ENCODE measurements around the gene ZNF778.
"Not testable (repeated sequence)": the region's sequence is repeated elsewhere in the genome, so short reads cannot be mapped to it uniquely, and the experiment has no call there.

The ZNF778 gene

DNA sequence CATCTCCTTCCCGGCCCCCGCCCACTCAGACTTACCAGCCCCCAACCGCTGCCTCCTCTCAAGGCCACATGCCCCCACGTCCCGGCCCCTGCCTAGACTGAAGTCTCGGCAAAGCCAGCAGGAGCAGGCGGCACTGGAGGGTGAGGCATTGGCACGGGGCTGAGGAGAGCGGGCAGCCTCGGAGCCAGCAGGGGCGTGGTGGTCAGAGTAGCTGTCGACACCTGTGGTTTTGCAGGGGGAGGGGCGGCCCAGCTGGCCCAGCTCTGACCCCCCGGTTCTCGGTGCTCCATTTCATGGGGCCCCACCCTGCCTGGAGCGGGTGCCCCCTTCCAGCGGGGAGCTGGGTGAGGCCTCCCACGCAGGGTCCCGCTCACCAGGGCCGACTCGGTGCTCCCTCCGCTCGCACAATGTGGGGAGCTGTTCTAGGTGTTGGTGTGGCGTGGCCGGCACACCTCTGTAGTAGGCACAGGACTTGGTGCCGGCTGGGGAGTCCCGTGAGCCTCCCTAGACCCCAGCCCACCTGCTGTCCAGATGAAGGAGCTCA is 41.3 kb upstream of the ZNF778 start:
- Mint-ChIP-seq H3K4me3 (no peak overlapping the region), H3K27me3 (no peaks in the 10 kb centered on the region), H3K4me1 (ENCODE audit: low read depth) (peaks cover 2% of the 10 kb centered on the region), H3K9me3 (ENCODE audit: low read depth) (no peaks in the 10 kb centered on the region), H3K27ac (no peak overlapping the region), H3K36me3 (no peaks in the 10 kb centered on the region)

- Mint-ChIP-seq H3K27ac (no peak overlapping the region), H3K4me3 (no peak overlapping the region), H3K27me3 (no peaks in the 10 kb centered on the region), H3K36me3 (no peaks in the 10 kb centered on the region), H3K4me1 (ENCODE audit: low read depth) (peaks cover 5% of the 10 kb centered on the region), H3K9me3 (ENCODE audit: low read depth) (no peaks in the 10 kb centered on the region)
Observed at GRCh38 chr16:89176717-89177116, 40.8 kb upstream of the ZNF778 start.

GRCh38 chr16:89177501-89177900 is 40.0 kb upstream of the ZNF778 start:
- H3K4me3 Mint-ChIP-seq: no peak overlapping the region
- H3K36me3 Mint-ChIP-seq: no peaks in the 10 kb centered on the region
- no peaks in the 10 kb centered on the region for H3K9me3 Mint-ChIP-seq (ENCODE audit: low read depth)
- H3K4me1 Mint-ChIP-seq (ENCODE audit: low read depth): peaks cover 7% of the 10 kb centered on the region
- H3K27ac Mint-ChIP-seq: no peak overlapping the region
- H3K27me3 Mint-ChIP-seq: no peaks in the 10 kb centered on the region

DNA sequence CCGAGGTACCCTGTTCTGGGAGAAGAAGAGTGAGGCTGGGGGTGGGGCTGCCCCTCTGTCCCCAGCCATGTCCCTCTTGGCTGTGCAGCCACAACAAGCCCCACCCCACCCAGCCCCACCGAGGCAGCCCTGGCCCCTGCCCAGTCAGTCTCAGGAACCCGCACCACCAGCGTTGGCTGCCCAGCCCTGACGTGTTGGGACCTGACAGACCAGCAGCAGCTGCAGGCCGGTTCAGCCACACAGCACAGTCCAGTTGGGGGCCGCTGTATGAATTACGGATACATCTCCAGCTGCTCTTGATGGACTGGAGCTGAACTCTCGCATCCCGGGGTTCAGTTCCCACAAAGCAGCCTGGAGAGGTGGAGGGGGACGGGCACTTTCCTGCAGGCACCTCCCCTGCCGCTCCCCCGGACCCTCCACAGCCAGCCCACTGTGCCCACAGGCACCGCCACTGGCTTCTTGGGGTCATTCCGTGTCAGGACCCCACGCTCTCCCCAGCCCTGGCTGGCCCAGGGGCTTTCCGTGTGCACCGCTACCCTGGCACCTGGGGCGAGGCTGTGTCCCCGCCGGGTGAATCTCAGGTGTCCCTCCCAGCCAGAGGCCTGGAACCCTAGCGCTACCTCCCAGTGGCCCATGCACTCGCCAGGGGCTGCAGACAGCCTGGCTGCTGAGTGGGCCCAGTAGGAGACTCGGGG is 38.9 kb upstream of the ZNF778 start:
- H3K27ac Mint-ChIP-seq: no peak overlapping the region
- no peaks in the 10 kb centered on the region for H3K27me3 Mint-ChIP-seq
- no peaks in the 10 kb centered on the region for H3K9me3 Mint-ChIP-seq (ENCODE audit: low read depth)
- no peaks in the 10 kb centered on the region for H3K36me3 Mint-ChIP-seq
- H3K4me3 Mint-ChIP-seq: no peak overlapping the region
- H3K4me1 Mint-ChIP-seq (ENCODE audit: low read depth): peaks cover 9% of the 10 kb centered on the region

DNA sequence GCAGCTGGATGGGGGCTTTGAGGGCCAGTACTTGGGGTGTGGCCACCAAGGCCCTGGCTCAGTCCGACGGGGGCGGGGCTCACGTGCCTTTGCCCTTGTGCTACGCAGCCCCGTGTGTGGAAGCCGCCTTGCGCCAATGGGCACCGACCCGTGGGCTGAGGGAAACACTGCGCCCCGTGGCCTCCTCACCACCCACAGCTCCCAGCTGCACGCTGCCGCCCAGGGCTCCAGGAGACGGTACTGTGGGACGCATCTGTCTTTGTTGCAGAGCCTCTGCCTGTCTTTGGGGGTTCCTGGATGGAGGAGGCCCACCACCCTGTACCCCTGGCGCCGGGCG is 38.4 kb upstream of the ZNF778 start:
- Mint-ChIP-seq H3K9me3 (ENCODE audit: low read depth) (no peaks in the 10 kb centered on the region), H3K27me3 (no peaks in the 10 kb centered on the region), H3K27ac (no peak overlapping the region), H3K36me3 (no peaks in the 10 kb centered on the region), H3K4me3 (no peak overlapping the region), H3K4me1 (ENCODE audit: low read depth) (peaks cover 9% of the 10 kb centered on the region)

DNA sequence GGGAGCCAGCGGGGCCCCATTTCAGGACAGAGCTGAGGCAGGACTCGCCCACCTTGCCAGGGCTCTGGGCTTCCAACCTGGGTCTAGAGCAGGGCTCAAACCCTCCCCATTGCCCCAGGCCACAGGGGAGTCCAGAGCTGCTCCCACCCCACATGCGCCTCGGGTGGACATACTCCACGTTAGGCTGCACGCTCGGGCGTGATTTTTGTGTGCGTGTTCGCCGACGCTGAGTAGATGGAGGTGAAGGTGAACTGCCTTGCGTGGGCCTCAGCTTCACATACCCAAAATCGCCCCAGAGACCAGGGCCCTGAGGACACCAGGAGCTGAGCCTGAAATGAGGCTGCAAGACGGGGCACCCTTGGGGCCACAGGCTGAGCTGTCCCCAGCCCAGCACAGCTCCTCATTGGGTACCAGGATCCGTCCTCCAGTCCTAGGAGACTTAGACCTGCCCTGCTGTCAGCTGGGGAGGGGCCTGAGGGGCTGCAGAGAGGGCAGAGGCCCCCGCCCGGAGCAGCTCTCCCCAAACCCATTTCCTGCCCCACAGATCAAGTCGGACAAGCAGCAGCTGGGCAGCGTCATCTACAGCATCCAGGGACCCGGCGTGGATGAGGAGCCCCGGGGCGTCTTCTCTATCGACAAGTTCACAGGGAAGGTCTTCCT is 37.7 kb upstream of the ZNF778 start:
- Mint-ChIP-seq H3K36me3 (no peaks in the 10 kb centered on the region), H3K4me3 (no peak overlapping the region), H3K4me1 (ENCODE audit: low read depth) (peaks cover 9% of the 10 kb centered on the region), H3K9me3 (ENCODE audit: low read depth) (no peaks in the 10 kb centered on the region), H3K27me3 (no peaks in the 10 kb centered on the region), H3K27ac (no peak overlapping the region)

GRCh38 chr16:89183463-89183862 is 34.0 kb upstream of the ZNF778 start:
- Mint-ChIP-seq H3K4me1 (ENCODE audit: low read depth) (peaks cover 9% of the 10 kb centered on the region), H3K36me3 (no peaks in the 10 kb centered on the region), H3K9me3 (ENCODE audit: low read depth) (no peaks in the 10 kb centered on the region), H3K27ac (no peak overlapping the region), H3K4me3 (no peak overlapping the region), H3K27me3 (no peaks in the 10 kb centered on the region)

- H3K36me3 Mint-ChIP-seq: no peaks in the 10 kb centered on the region
- H3K27ac Mint-ChIP-seq: no peak overlapping the region
- no peaks in the 10 kb centered on the region for H3K9me3 Mint-ChIP-seq (ENCODE audit: low read depth)
- no peaks in the 10 kb centered on the region for H3K27me3 Mint-ChIP-seq
- H3K4me1 Mint-ChIP-seq (ENCODE audit: low read depth): peaks cover 9% of the 10 kb centered on the region
- no peak overlapping the region for H3K4me3 Mint-ChIP-seq
Observed at GRCh38 chr16:89183975-89184676, 33.4 kb upstream of the ZNF778 start.

- no peak overlapping the region for H3K4me3 Mint-ChIP-seq
- H3K27ac Mint-ChIP-seq: no peak overlapping the region
- H3K27me3 Mint-ChIP-seq: no peaks in the 10 kb centered on the region
- no peaks in the 10 kb centered on the region for H3K36me3 Mint-ChIP-seq
- no peaks in the 10 kb centered on the region for H3K9me3 Mint-ChIP-seq (ENCODE audit: low read depth)
- H3K4me1 Mint-ChIP-seq (ENCODE audit: low read depth): peaks cover 9% of the 10 kb centered on the region
Observed at GRCh38 chr16:89184677-89184932, 32.9 kb upstream of the ZNF778 start.

- Mint-ChIP-seq H3K9me3 (ENCODE audit: low read depth) (no peaks in the 10 kb centered on the region), H3K27me3 (no peaks in the 10 kb centered on the region), H3K27ac (no peak overlapping the region), H3K4me3 (no peak overlapping the region), H3K4me1 (ENCODE audit: low read depth) (peaks cover 9% of the 10 kb centered on the region), H3K36me3 (no peaks in the 10 kb centered on the region)
Observed at GRCh38 chr16:89184933-89185794, 32.3 kb upstream of the ZNF778 start.

DNA sequence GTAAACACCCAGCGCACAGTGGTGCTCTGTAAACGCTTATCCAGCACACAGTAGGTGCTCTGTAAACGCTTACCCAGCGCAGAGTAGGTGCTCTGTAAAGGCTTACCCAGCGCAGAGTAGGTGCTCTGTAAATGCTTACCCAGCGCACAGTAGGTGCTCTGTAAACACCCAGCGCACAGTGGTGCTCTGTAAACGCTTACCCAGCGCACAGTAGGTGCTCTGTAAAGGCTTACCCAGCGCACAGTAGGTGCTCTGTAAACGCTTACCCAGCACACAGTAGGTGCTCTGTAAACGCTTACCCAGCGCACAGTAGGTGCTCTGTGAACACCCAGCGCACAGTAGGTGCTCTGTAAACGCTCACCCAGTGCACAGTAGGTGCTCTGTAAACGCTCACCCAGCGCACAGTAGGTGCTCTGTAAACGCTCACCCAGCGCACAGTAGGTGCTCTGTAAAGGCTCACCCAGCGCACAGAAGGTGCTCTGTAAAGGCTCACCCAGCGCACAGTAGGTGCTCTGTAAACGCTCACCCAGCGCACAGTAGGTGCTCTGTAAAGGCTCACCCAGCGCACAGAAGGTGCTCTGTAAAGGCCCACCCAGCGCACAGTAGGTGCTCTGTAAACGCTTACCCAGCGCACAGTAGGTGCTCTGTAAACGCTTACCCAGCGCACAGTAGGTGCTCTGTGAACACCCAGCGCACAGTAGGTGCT is 31.5 kb upstream of the ZNF778 start:
- not testable (repeated sequence) for H3K36me3 Mint-ChIP-seq; H3K27ac Mint-ChIP-seq; H3K27me3 Mint-ChIP-seq; H3K4me3 Mint-ChIP-seq; H3K4me1 Mint-ChIP-seq (ENCODE audit: low read depth); H3K9me3 Mint-ChIP-seq (ENCODE audit: low read depth)

- not testable (repeated sequence) for H3K4me1 Mint-ChIP-seq (ENCODE audit: low read depth); H3K27ac Mint-ChIP-seq; H3K27me3 Mint-ChIP-seq; H3K4me3 Mint-ChIP-seq; H3K36me3 Mint-ChIP-seq; H3K9me3 Mint-ChIP-seq (ENCODE audit: low read depth)
Observed at GRCh38 chr16:89186593-89187031, 30.9 kb upstream of the ZNF778 start.

DNA sequence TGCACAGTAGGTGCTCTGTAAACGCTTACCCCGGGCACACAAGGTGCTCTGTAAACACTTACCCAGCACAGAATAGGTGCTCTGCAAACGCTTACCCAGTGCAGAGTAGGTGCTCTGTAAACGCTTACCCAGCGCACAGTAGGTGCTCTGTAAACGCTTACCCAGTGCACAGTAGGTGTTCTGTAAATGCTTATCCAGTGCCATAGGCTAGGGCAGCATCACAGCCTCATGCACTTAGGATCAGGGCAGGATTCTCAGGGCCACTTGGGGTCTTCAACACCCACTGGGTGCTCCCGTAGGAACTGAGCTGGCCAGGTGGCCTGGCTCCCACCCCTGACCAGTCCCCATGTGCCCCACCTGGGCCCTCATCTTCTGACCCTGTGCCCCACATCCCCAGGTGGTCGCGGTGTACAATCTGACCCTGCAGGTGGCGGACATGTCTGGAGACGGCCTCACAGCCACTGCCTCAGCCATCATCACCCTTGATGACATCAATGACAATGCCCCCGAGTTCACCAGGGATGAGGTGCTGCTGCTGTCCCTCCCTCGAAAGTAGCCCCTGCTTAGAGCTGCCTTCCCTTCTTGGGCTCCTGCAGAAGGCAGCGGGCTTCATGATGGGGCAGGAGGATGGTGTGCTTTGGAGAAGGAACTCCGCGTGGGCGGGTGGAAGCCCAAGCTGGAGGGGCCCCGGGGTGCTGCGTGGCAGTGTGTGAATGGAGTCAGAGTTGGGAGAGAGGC is 30.3 kb upstream of the ZNF778 start:
- Mint-ChIP-seq H3K4me3 (no peak overlapping the region), H3K4me1 (ENCODE audit: low read depth) (peaks cover 4% of the 10 kb centered on the region), H3K27ac (no peak overlapping the region), H3K9me3 (ENCODE audit: low read depth) (no peaks in the 10 kb centered on the region), H3K36me3 (no peaks in the 10 kb centered on the region), H3K27me3 (no peaks in the 10 kb centered on the region)

DNA sequence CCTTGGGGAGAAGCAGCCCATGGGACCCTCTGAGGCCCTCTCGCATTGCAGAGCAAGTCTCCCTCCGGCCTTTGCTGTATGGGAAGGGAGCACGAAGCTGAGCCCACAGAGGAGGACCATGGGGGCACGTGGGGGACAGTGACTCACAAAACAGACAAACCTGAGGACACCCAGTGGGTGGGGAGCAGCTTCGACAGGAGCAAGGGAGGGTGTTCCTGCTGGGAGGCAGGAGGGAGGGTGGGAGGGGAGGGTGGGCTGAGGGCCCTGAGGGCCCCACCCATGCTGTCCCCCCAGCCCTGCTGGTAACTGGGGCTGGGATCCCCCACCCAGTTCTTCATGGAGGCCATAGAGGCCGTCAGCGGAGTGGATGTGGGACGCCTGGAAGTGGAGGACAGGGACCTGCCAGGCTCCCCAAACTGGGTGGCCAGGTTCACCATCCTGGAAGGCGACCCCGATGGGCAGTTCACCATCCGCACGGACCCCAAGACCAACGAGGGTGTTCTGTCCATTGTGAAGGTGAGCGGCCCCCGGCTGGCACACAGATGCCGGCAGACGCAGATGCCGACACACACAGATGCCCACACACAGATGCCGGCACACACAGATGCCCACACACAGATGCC is 29.6 kb upstream of the ZNF778 start:
- Mint-ChIP-seq H3K27me3 (no peaks in the 10 kb centered on the region), H3K36me3 (no peaks in the 10 kb centered on the region), H3K4me3 (no peak overlapping the region), H3K27ac (no peak overlapping the region), H3K4me1 (ENCODE audit: low read depth) (peaks cover 2% of the 10 kb centered on the region), H3K9me3 (ENCODE audit: low read depth) (no peaks in the 10 kb centered on the region)

Data from activated naive CD8-positive, alpha-beta T cell (primary cell).